Measurements from ENCODE around the gene BEST1. TPM values are rescaled to one million over a fixed set of nuclear protein-coding genes. Genes with fewer than 3 reads are reported as not detected.
A peak's percentile ranks its signal among the peaks of the same experiment; 100 is the strongest.

Gene BEST1
- total and polyA plus RNA-seq, 2 of the 13 experiments (the other 11 are each of a cell fraction or from before 2014, with no cell fraction given) = 0.09 to 0.65 TPM

GRCh38 chr11:61996933-61997332, 46.8 kb downstream of the BEST1 start (continued):
- TF ChIP-seq ZBTB33 (CRISPR knock-in tag; IDR thresholded peaks at IDR 0.05) (peak; percentile 98), KAT2B (IDR thresholded peaks at IDR 0.05; ENCODE audit: borderline replicate concordance, low read depth, low read length) (no peak), SMAD9 (CRISPR knock-in tag; IDR thresholded peaks at IDR 0.05) (no peak), SPEN (CRISPR knock-in tag; IDR thresholded peaks at IDR 0.05; ENCODE audit: low read depth) (no peak), ZMYM3 (CRISPR knock-in tag; IDR thresholded peaks at IDR 0.05) (peak; percentile 29; the same call in 1 of the 2 replicates), WIZ (CRISPR knock-in tag; IDR thresholded peaks at IDR 0.05) (no peak), GATAD2A (CRISPR knock-in tag; IDR thresholded peaks at IDR 0.05) (peak; percentile 76), TP53 (CRISPR knock-in tag; conservative IDR thresholded peaks at IDR 0.05) (no peak), ZNF770 (CRISPR knock-in tag; IDR thresholded peaks at IDR 0.05) (no peak), ZNF530 (CRISPR knock-in tag; IDR thresholded peaks at IDR 0.05; ENCODE audit: low read depth) (no peak), IKZF5 (CRISPR knock-in tag; IDR thresholded peaks at IDR 0.05) (peak; percentile 19; the same call in 1 of the 2 replicates), AKAP8 (CRISPR knock-in tag; IDR thresholded peaks at IDR 0.05) (no peak), ZFY (CRISPR knock-in tag; IDR thresholded peaks at IDR 0.05) (no peak), TEAD2 (CRISPR knock-in tag; IDR thresholded peaks at IDR 0.05) (no peak), U2AF1 (optimal IDR thresholded peaks at IDR 0.05; ENCODE audit: low read depth, low read length) (no peak), ZNF431 (CRISPR knock-in tag; IDR thresholded peaks at IDR 0.05; ENCODE audit: borderline replicate concordance, low read depth) (no peak), ZNF468 (CRISPR knock-in tag; IDR thresholded peaks at IDR 0.05) (no peak), HIC2 (CRISPR knock-in tag; IDR thresholded peaks at IDR 0.05; ENCODE audit: low read depth) (no peak), YEATS2 (CRISPR knock-in tag; IDR thresholded peaks at IDR 0.05; ENCODE audit: borderline replicate concordance) (no peak), FUBP1 (CRISPR knock-in tag; IDR thresholded peaks at IDR 0.05; ENCODE audit: borderline replicate concordance) (no peak)
